Measurements from ENCODE around the gene SLC39A8.

DNA sequence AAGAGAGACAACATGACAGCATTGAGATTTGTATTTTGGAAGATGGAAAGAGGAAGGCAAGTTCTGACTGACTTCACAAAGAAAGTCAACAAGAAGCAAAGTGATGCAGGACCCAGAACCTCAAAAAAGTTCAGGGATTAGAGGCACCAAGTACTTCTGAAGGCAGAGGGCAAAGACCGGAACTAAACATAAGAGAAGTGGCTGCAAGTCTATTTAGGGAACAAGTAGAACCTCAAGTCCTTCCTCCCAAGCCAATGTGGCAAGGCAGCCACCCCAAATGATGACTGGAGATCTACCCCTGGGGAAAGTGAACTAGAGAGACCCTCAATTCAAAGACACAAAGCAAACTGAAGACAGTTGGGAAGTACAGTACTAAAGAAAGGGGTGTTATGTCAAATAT lies 46.6 kb downstream of the SLC39A8 start:
- TF ChIP-seq POLR2A (IDR thresholded peaks at IDR 0.05; ENCODE audit: low read depth, low read length) = no peak
- TF ChIP-seq POLR2AphosphoS5 (IDR thresholded peaks at IDR 0.05; ENCODE audit: low read depth, low read length) = no peak
